Measurements from ENCODE around the gene YIF1A. TPM values are rescaled to one million over a fixed set of nuclear protein-coding genes. Genes with fewer than 3 reads are reported as not detected.

YIF1A gene
- total RNA-seq, 1 donor: 182 TPM

DNA sequence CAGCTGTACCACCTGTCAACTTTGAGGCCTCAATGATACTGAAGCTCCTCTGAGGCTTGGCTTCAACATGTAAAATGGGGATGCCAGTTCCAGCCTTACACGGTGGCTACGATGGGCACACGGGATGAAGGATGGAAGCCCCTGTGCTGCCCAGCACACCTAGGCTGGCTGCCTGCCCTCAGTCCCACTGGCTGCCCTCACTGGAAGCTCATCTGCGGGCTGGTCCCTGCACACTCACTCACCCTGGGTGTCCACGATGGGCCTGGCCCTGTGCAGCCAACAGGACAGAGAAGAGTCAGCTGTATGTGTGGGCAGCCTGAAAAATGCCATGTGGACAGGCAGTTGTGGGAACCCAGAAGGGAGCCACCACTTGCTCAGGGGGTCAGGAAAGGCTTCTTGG is 2.2 kb downstream of the YIF1A start:
- H2AFZ ChIP-seq (ENCODE audit: low read length): no peak overlapping the region
- peaks cover 25% of the 10 kb centered on the region for H3K4me1 ChIP-seq (ENCODE audit: insufficient read depth, low read length)
- H3K79me2 ChIP-seq (ENCODE audit: insufficient read depth, low read length): peaks cover 47% of the 10 kb centered on the region
- H3K4me2 ChIP-seq (ENCODE audit: insufficient read depth, low read length): peak overlapping the region; percentile 99
- no peaks in the 10 kb centered on the region for H3K9me3 ChIP-seq (ENCODE audit: low read depth, low read length)
- H3K27ac ChIP-seq (ENCODE audit: low read depth, low read length): no peak overlapping the region
- no peak overlapping the region for H3K4me3 ChIP-seq (ENCODE audit: insufficient read depth, low read length)
- peaks cover 36% of the 10 kb centered on the region for H4K20me1 ChIP-seq (ENCODE audit: insufficient read depth, low read length)
- peak; percentile 82 for DNase-seq (ENCODE audit: insufficient read length, low spot score, missing footprints)
- H3K36me3 ChIP-seq (ENCODE audit: insufficient read depth, low read length): peaks cover 31% of the 10 kb centered on the region
- TF ChIP-seq CTCF (IDR thresholded peaks at IDR 0.05; ENCODE audit: extremely low read depth, low read depth, low read length): no peak
- H3K27me3 ChIP-seq (ENCODE audit: insufficient read depth, low read length): peaks cover 16% of the 10 kb centered on the region

DNA sequence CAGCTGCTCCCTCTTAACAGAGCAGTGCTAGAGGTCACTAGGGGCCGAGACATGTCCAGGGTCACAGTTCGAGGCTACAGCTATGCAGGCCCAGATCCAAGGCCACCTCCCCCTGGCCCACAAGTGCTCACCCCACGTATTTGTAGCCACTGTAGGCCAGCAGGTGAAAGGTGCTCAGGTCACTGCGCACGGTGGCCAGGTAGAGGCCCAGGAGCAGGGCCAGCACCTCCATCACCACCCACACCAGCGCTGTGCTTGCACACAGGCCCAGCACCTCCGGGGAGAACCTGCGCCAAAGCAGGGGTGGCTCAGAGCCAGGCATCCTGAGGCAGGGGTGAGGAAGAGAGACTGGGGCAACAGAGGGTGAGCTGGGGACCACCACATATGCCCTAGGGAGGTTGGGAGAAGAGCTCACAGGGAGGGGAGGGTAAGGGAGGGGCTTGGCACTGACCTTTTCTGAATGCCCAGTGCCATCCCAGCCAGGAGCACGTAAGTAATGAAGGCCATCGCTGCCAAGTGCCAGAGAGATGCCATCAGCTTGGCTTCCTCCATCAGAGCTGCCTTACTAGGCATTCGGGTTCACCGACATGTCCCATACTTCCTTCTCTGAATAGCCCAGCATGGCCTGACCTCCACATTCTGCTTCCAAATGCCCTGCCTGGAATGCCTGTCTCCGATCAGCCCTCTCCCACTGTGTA is 3.5 kb downstream of the YIF1A start:
- H3K79me2 ChIP-seq (ENCODE audit: insufficient read depth, low read length): peaks cover 47% of the 10 kb centered on the region
- TF ChIP-seq CTCF (IDR thresholded peaks at IDR 0.05; ENCODE audit: extremely low read depth, low read depth, low read length): no peak
- no peak overlapping the region for H3K27ac ChIP-seq (ENCODE audit: low read depth, low read length)
- H3K27me3 ChIP-seq (ENCODE audit: insufficient read depth, low read length): peaks cover 4% of the 10 kb centered on the region
- H3K4me1 ChIP-seq (ENCODE audit: insufficient read depth, low read length): peaks cover 25% of the 10 kb centered on the region
- H3K9me3 ChIP-seq (ENCODE audit: low read depth, low read length): no peaks in the 10 kb centered on the region
- DNase-seq (ENCODE audit: insufficient read length, low spot score, missing footprints): peak; percentile 55
- no peak overlapping the region for H3K4me3 ChIP-seq (ENCODE audit: insufficient read depth, low read length)
- peaks cover 31% of the 10 kb centered on the region for H3K36me3 ChIP-seq (ENCODE audit: insufficient read depth, low read length)
- no peak overlapping the region for H2AFZ ChIP-seq (ENCODE audit: low read length)
- peaks cover 37% of the 10 kb centered on the region for H4K20me1 ChIP-seq (ENCODE audit: insufficient read depth, low read length)
- no peak overlapping the region for H3K4me2 ChIP-seq (ENCODE audit: insufficient read depth, low read length)

DNA sequence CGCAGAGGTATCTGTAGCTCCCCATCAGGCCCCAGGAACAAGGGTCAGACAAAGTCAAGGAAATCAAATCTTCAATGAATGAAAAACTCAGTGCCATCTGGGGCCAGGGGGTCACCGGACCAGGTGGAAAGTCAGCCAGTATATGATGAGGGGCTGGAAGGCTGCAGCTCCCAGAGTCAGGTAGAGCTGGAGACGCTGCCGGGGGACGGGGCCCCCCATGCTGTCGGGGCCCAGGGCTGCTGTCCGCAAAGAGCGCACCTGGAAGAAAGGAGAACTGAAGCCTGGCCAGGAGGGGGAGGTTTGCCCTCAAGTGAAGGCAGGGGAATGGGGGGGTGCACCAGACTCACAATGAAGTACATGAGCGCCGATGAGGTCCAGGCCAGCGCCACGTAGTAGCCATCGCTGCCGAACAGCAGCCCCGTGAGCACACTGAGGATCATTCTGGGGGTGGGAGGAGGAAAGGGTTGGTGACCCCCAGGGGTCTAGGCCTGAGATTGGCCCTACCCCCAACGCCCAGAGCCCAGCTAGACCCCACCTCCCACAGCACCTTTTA is 4.3 kb downstream of the YIF1A start:
- H2AFZ ChIP-seq (ENCODE audit: low read length): no peak overlapping the region
- no peak overlapping the region for H3K4me2 ChIP-seq (ENCODE audit: insufficient read depth, low read length)
- TF ChIP-seq CTCF (IDR thresholded peaks at IDR 0.05; ENCODE audit: extremely low read depth, low read depth, low read length): no peak
- H3K27ac ChIP-seq (ENCODE audit: low read depth, low read length): no peak overlapping the region
- peaks cover 37% of the 10 kb centered on the region for H4K20me1 ChIP-seq (ENCODE audit: insufficient read depth, low read length)
- peak; percentile 60 for DNase-seq (ENCODE audit: insufficient read length, low spot score, missing footprints)
- no peaks in the 10 kb centered on the region for H3K27me3 ChIP-seq (ENCODE audit: insufficient read depth, low read length)
- no peak overlapping the region for H3K4me3 ChIP-seq (ENCODE audit: insufficient read depth, low read length)
- peaks cover 19% of the 10 kb centered on the region for H3K4me1 ChIP-seq (ENCODE audit: insufficient read depth, low read length)
- no peaks in the 10 kb centered on the region for H3K9me3 ChIP-seq (ENCODE audit: low read depth, low read length)
- H3K79me2 ChIP-seq (ENCODE audit: insufficient read depth, low read length): peaks cover 47% of the 10 kb centered on the region
- peaks cover 31% of the 10 kb centered on the region for H3K36me3 ChIP-seq (ENCODE audit: insufficient read depth, low read length)

- H3K4me1 ChIP-seq (ENCODE audit: insufficient read depth, low read length): peaks cover 15% of the 10 kb centered on the region
- no peak for TF ChIP-seq CTCF (IDR thresholded peaks at IDR 0.05; ENCODE audit: extremely low read depth, low read depth, low read length)
- no peaks in the 10 kb centered on the region for H3K9me3 ChIP-seq (ENCODE audit: low read depth, low read length)
- H4K20me1 ChIP-seq (ENCODE audit: insufficient read depth, low read length): peaks cover 37% of the 10 kb centered on the region
- H3K4me2 ChIP-seq (ENCODE audit: insufficient read depth, low read length): no peak overlapping the region
- H3K4me3 ChIP-seq (ENCODE audit: insufficient read depth, low read length): no peak overlapping the region
- peaks cover 44% of the 10 kb centered on the region for H3K79me2 ChIP-seq (ENCODE audit: insufficient read depth, low read length)
- no peak overlapping the region for H2AFZ ChIP-seq (ENCODE audit: low read length)
- H3K36me3 ChIP-seq (ENCODE audit: insufficient read depth, low read length): peaks cover 31% of the 10 kb centered on the region
- DNase-seq (ENCODE audit: insufficient read length, low spot score, missing footprints): no peak
- H3K27ac ChIP-seq (ENCODE audit: low read depth, low read length): no peak overlapping the region
- H3K27me3 ChIP-seq (ENCODE audit: insufficient read depth, low read length): peaks cover 6% of the 10 kb centered on the region
Observed at GRCh38 chr11:66283461-66284105, 5.4 kb downstream of the YIF1A start.
